Measurements from ENCODE around the gene GATA5. TPM values are rescaled to one million over a fixed set of nuclear protein-coding genes. Genes with fewer than 3 reads are reported as not detected.

Gene GATA5
- polyA plus RNA-seq, 1 donor from 2014 or later, result not detected

DNA sequence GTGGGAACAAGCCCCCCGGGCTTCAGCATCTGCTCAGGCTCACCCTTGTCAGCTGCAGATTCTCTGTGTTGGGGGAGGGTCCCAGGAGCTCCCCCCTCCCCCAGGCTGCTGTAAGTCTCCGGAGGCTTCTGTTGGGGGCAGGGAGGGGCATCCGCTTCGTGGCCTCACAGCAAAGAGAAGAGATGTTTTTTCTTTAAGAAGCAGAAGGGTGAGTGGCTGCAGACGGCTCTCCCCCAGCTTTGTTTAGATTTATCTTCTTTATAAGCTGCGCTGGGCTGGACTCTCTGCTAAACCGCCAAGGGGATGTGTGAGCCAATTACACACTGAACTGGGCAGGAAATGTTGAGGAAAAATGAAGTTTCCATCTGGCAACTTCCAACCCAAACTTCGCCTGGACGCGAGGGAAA, 48.7 kb upstream of the GATA5 start:
- TF ChIP-seq POLR2AphosphoS5 (IDR thresholded peaks at IDR 0.05) (no peak), MXI1 (conservative IDR thresholded peaks at IDR 0.05; ENCODE audit: poor library complexity, severe bottlenecking) (no peak), REST (IDR thresholded peaks at IDR 0.05; ENCODE audit: borderline replicate concordance) (no peak), EP300 (conservative IDR thresholded peaks at IDR 0.05; ENCODE audit: poor library complexity, severe bottlenecking) (no peak), CTCF (IDR thresholded peaks at IDR 0.05; ENCODE audit: poor library complexity, severe bottlenecking) (no peak), RAD21 (conservative IDR thresholded peaks at IDR 0.05) (no peak), EZH2 (IDR thresholded peaks at IDR 0.05; ENCODE audit: borderline replicate concordance, insufficient read depth, low read length, poor library complexity, severe bottlenecking) (no peak), TAF1 (IDR thresholded peaks at IDR 0.05; ENCODE audit: low read depth) (no peak), SMC3 (conservative IDR thresholded peaks at IDR 0.05; ENCODE audit: poor library complexity) (no peak)
- H3K9me3 ChIP-seq (ENCODE audit: low read length), result no peaks in the 10 kb centered on the region
- no peaks in the 10 kb centered on the region for H3K27me3 ChIP-seq (ENCODE audit: insufficient read depth, low read depth, low read length)
- no peaks in the 10 kb centered on the region for H4K20me1 ChIP-seq (ENCODE audit: insufficient read depth)
- H3K36me3 ChIP-seq (ENCODE audit: insufficient read depth, low read length), result no peaks in the 10 kb centered on the region
- no peaks in the 10 kb centered on the region for H3F3A ChIP-seq (ENCODE audit: insufficient read depth, low read length, poor library complexity, severe bottlenecking)
- no peaks in the 10 kb centered on the region for H3K79me2 ChIP-seq (replicated peaks; ENCODE audit: insufficient read depth, low read length)
- no peak overlapping the region for H2AFZ ChIP-seq (ENCODE audit: low read depth, low read length)
- H3K27ac ChIP-seq (ENCODE audit: low read length), result no peak overlapping the region
- no peak overlapping the region for H3K4me3 ChIP-seq (ENCODE audit: low read length)
- no peak overlapping the region for H3K4me2 ChIP-seq (ENCODE audit: low read length)
- H3K9me2 ChIP-seq (ENCODE audit: insufficient read depth, low read length), result no peaks in the 10 kb centered on the region
- H3K9ac ChIP-seq (ENCODE audit: low read length), result no peak overlapping the region

DNA sequence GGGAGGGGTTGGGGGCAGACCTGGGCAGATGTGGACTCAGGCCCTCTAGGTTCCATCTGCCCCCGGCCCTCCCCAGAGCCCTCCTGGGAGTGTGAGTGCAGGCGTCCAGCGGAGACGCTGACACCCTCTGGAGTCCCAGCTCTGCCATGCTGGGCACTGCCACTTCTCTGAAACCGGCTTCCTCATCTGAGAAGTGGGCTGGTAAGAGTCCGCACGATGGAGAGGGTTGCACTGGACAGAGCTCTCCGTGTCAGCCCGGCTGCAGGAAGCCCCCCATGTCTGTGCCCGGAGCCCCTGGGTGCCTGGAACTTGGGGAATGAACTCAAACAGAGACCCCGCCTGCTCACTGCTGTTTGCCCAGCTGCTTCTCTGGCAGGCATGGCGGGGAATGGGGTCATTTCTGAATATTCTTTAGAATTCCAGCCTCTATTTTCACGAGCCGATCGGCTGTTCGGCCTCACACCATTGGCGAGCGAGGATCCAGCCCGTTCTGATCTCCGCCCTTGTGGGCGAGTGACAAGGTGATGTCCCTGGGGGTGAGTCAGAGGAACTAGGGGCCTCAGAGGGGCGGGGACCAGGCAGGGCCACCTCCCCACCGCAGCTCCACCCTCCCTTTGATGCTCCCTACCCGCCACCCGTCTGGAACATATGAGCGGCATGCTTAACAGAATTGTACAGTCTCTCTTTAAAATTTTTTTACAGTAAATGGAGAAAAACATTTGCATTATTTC, 47.8 kb upstream of the GATA5 start:
- Histone ChIP-seq H4K20me1 (ENCODE audit: insufficient read depth) (no peaks in the 10 kb centered on the region), H3K36me3 (ENCODE audit: insufficient read depth, low read length) (no peaks in the 10 kb centered on the region), H3K27me3 (ENCODE audit: insufficient read depth, low read depth, low read length) (no peaks in the 10 kb centered on the region), H3K9ac (ENCODE audit: low read length) (no peak overlapping the region), H3K4me3 (ENCODE audit: low read length) (no peak overlapping the region), H3K27ac (ENCODE audit: low read length) (no peak overlapping the region), H2AFZ (ENCODE audit: low read depth, low read length) (no peak overlapping the region), H3F3A (ENCODE audit: insufficient read depth, low read length, poor library complexity, severe bottlenecking) (no peaks in the 10 kb centered on the region), H3K79me2 (replicated peaks; ENCODE audit: insufficient read depth, low read length) (no peaks in the 10 kb centered on the region), H3K9me3 (ENCODE audit: low read length) (no peaks in the 10 kb centered on the region), H3K4me2 (ENCODE audit: low read length) (no peak overlapping the region), H3K9me2 (ENCODE audit: insufficient read depth, low read length) (no peaks in the 10 kb centered on the region)
- TF ChIP-seq EP300 (conservative IDR thresholded peaks at IDR 0.05; ENCODE audit: poor library complexity, severe bottlenecking) (no peak), SMC3 (conservative IDR thresholded peaks at IDR 0.05; ENCODE audit: poor library complexity) (no peak), POLR2AphosphoS5 (IDR thresholded peaks at IDR 0.05) (no peak), RAD21 (conservative IDR thresholded peaks at IDR 0.05) (no peak), CTCF (IDR thresholded peaks at IDR 0.05; ENCODE audit: poor library complexity, severe bottlenecking) (no peak), EZH2 (IDR thresholded peaks at IDR 0.05; ENCODE audit: borderline replicate concordance, insufficient read depth, low read length, poor library complexity, severe bottlenecking) (no peak), TAF1 (IDR thresholded peaks at IDR 0.05; ENCODE audit: low read depth) (no peak), REST (IDR thresholded peaks at IDR 0.05; ENCODE audit: borderline replicate concordance) (no peak), MXI1 (conservative IDR thresholded peaks at IDR 0.05; ENCODE audit: poor library complexity, severe bottlenecking) (no peak)
